ENCODE measurements around the gene PHACTR1.
"Not testable (repeated sequence)": the region's sequence is repeated elsewhere in the genome, so short reads cannot be mapped to it uniquely, and the experiment has no call there.

Gene PHACTR1

DNA sequence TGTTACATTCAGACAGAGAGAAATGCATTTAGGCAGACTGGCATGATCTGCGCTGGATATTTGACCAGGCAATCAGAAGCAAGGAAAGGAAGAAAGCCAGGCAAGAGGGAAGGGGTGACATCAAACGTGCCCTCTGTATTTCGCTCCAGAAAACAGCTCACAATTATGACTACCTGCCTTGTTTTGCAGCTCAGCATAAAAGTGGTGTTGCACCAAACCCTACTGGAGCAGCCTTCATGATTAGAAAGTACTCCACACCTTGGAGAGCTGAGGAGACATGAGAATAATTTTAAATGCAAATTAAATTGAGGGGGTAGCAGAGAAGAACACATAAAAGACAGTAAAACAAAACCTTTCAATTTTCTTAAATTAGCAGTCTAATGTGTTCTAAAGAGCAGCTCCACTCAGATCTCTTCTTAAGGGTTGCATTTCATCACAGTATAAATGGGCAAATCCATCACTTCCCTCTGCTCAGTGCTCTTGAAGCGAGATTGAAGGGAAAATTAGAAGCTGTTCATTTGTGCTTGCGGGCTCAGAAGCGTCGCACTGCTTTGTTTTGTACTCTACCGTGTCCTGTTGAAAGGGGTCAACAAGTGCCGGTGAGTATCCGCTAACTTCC lies at the start of gene PHACTR1:
PHACTR1 (plus strand) TSS at position 470 of the 619 bp plus-strand sequence.
- DNase-seq: no peak

DNA sequence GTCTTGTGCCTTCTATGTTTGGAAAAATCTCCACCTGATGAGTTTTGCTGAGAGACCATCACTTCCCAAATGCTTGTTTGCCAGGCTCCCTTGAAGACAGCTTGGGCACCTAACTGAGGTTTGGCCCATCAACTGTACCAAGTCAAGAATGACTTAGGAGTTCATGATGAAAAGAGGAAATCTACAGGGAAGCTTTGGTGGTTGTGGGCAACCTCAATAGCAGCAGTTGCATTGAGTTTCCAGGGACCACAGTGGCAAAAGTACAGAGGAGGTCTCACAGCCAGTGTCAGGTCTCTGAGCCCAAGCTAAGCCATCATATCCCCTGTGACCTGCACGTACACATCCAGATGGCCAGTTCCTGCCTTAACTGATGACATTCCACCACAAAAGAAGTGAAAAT lies 49.7 kb upstream of the PHACTR1 start:
- DNase-seq: no peak

DNA sequence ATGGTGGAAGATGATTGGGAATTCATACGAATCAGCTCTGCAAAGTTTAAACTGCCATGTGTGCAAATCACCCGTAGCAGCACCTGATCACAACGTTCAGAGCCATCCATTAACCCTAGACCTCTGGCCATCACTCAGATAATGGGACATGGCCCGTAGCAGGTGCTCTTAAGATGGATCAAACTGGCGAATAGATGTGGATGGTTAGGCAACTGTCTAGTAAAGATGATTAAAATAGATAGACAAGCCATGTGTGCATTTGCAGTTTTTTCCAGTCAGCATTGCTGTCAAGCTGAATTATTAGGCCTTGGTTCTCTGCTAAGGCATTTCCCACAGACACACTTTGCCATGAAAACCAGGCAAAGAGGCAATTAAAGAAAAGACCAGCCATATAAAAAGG lies 40.6 kb upstream of the PHACTR1 start:
- DNase-seq: no peak

DNA sequence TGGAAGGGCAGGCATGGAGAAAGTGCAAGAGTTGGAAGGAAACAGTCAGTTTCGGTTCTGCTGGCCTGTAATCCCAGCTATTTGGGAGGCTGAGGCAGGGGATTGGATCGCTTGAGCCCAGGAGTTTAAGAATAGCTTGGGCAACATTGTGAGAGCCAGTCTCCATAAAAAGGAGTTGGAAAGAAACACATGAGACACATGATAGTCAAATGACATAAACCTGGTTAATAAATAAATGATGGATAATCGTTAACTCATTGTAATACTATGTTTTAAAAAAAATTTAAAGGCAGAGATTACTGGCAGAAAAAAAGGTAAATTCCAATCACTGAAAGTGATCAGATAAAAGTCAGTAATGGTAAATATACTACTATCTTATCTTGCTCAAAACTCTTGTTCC lies 37.2 kb upstream of the PHACTR1 start:
- DNase-seq: no peak

DNA sequence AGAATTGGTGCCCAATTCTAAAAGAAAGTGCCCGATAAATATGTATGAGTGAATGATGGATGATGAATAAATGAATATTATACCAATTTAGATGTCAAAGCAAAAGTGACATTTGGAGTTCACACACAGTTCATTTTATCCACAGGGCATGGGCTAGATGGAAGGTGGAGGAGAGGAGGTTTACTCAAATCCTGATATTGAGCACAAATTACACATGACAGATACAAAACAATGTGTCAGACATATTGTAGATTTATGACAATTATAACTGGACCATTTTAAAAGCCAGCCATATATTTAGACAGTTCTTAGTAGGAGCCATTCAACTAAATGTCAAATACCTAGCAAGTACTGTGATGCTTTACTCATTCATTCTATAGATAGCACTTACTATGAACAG lies 23.4 kb upstream of the PHACTR1 start:
- no peak for DNase-seq

DNA sequence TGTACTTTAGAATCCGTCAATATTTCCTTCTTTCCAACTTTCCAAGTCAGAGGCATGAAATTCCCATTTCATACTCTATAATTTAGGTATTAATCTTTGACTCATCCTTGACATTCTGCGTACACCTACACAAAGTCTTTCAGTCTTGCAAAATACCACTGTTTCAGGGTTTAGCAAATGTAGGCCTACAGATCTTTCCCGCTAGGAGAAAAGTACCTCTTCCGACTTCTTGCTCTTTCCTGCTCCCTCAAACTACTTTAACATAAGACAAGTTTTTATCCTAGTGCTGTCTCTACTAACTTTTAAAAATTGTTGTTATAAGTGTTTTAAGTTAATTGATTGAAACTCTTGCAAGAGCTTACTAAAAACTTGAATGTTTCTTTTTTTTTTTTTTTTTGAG lies 18.3 kb upstream of the PHACTR1 start:
- DNase-seq: no peak

DNA sequence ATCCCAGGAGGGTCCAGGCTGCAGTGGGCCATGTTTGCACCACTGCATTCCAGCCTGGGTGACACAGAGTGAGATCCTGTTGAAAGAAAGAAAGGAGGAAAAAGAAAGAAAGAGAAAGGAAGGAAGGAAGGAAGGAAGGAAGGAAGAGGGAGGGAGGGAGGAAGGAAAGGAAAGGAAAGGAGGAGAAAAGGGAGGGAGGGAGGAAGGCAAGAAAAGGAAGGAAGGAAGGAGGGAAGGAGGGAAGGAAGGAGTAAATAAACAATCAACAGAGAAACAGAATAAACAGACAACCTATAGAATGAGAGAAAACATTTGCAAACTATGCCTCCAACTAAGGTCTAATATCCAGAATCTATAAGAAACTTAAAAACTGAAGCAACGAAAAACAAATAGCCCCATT lies 11.6 kb upstream of the PHACTR1 start:
- DNase-seq: no peak

DNA sequence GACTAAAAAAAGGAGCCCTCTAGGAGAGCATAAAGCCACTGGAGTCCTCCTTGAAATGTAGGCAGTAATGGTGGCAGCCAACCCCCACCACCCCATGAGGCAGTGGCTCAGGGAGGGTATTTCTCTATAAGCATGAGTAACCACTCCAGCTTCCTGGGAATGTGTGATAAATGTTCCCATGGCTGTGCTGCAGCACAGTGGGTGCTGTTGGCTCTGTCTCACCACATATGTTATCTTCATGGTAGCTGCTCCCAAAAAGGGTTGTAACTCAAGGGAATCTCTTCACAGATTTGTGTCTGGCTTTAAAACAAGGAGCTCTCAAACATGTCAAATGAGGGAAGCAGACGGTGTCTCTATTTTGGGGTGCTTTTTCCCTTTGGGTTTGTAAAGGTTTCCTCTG lies 7.5 kb upstream of the PHACTR1 start:
- no peak for DNase-seq

DNA sequence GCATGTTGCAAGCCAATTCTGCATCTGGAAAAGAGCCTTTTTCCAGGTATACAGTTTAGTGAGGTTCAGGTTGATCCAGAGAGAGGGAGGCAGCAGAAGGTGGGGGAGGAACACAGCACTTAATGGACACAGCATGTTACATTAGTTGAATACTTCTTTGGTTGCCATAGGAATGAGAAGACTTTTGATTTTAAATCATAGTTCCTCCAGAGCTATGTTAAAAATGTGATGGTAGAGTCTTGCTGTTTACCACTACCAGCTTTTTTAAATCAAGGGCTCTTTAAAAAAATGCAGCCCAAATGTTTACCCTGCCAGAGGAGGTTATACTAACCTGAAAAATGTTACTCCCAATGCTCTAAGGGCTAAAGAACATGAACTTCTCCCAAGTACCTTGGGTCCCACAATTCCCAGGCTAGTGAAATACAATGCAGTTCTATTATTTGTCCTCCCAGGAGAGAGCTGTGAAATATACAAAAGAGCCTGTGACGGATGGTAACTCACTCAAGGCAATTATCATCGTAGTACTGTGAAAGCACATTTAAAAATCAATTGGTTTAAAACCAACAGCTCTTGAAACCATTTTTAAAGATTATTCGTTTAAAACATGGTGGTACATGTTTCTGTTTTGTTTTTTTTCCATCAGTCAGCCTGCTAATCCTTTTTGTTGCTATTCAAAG lies 6.9 kb upstream of the PHACTR1 start:
- no peak for DNase-seq

DNA sequence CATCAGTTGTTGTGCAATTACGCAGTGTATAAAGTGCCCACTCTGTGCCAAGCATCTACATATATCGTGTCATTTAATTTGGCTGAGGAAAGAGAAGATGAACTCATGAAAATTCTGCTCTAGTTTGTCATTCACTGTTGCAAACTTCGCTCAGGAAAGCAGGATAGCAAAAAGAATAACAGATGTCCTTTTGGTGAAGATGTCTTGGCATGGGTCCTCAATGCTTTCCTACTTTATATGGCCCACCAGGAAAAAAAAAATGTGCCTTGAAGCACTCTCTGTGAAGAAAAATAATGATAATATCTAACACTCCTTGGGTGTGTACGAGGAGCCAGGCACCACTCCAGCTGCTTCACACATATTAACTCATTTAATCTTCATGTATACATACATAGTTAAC lies 5.6 kb upstream of the PHACTR1 start:
- no peak for DNase-seq

DNA sequence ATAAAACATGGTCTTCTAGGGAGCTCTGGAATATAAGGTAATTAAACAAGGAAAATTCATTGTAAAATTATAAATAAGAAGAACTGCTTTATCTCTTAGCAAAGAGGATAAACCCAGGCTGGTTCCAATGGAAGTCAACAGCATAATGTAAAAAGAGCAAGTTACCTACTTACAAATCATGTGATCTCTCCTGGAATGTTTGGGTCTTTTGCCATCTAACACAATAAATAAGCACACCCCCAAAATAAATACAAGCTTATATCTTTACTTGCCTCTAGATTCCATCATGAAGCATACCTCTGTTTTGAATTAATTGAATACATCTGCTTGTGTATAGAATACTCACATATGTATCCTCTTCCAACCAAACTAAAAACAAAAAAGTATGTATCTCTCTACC lies 2.5 kb upstream of the PHACTR1 start:
- DNase-seq: no peak

DNA sequence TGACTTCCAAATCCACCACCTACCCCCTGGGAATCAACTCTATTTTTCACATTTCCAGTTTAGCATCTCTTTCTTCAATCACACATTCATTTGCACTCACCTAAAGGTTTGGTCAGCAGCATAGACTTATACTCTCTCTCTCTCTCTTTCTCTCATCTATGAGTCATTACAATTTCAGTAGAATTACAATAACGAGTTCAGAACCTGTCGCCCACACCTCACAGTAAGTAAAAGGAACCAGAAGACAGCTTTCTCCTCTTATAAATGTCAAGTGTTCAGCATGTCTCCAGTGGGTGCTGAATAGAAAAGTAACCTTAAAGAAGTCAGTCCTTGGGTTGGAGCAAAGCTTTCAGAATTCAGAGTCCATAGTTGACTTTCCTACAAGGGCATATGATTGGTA lies 1.1 kb upstream of the PHACTR1 start:
- no peak for DNase-seq

DNA sequence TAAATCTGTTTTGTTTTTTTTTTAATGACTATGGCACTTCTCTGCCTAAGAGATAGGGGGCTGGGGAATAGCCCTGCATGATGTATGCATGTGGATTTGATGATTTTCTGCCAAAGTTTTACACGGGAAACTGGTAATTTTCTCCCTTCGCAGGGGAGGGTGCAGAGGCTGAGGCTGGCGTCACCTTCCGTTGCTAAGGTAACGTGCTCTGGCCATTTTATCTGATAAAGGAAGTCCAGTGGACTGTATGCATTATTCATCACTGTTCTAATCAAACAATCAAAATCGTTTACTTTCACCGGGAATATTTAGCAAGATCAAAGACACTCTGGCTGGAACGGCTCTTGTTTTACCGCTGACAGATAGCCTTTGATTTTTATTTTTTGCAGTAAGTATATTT lies 789 bp downstream of the PHACTR1 start:
- no peak for DNase-seq

DNA sequence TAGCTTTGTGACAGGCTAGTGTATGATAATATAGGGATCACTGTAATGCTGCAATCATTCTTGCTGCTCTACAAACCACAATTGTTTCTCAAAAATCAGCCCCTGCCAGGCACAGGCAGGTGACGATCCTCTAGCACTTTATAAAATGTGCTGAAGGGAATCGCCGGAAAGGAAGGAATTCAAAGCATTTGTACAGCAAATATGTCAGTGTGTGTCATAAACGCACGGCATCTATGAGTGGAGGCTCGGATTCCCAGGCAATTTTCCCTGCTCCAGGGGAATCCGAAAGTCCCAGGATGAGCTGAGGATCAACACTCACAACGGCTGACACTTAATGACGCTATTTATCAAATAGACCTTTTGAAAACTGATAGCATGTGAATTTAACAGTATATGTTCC lies 1.4 kb downstream of the PHACTR1 start:
- DNase-seq: no peak

DNA sequence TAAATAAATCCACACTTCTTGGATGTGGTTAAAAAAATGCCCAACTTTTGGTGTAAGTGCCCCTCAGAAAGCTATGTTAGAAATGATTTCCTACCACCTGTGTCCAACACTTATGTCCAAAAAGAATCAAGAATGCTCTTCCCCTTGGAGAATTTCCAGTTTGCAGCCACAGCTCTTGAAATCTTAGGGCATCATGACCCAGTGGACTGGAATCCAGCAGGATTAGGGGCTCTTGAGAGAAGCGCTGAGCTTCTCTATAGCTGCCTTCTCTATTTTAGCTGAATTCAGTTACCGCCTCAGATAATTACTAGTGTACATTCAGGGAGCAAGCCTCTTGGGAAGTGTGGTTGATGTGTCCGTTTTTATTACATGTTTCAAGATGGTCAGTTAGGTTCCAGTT lies 2.5 kb downstream of the PHACTR1 start:
- DNase-seq: no peak

DNA sequence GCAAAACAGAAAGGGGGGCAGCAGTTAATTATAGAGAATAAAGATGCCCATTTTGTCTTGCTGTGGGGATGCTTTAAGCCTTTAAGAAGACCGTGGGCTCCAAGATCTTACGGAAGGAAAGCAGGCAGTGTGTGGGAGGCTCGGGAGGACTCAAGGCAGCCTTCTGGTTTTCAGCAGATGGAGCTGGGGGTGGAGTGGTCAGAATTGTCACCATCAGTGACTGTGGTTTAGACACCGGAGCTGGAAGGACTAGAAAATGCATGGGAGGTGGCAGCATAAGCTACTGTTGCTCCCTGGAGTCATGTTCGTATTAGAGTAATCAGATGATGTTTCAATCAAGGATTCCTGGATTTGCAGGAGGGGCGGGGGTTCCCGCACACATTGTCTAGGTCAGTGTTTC lies 3.7 kb downstream of the PHACTR1 start:
- DNase-seq: no peak

DNA sequence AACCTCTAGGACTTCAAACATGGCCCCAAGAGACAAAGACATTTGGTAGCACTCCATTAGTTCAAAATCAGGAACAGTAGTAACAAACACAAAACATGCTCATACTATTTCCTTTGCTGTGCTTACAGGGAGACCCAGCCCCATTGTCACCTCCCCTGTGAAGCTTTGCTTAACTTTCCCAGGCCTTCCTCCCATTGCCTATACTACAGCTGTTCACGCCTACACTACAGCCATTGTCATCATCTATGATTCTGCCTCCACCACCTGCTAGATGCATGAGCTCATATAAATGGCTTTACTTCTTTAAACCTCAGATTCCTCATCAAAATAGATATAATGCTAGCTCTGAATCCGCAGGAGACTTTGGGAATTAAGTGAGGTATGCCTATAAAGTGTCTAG lies 8.7 kb downstream of the PHACTR1 start:
- DNase-seq: no peak

DNA sequence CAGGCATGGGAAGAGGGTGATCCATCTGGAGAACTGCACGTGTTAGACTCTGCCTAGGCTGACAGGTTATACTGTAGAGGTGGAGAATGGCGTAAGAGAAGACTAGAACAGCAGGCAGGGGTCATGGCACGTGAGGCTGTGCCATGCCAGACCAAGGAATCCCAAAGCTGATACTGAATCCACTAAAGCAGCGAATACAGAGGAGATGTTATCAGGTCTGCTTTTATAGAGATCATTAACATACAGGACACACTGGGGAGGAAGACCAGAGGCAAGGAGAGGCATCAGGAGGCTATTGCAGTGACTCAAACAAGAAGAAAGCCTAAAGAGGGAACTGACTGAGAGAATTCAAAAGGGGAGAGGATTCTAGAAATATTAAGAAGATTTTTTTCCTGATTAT lies 12.9 kb downstream of the PHACTR1 start:
- DNase-seq: no peak

DNA sequence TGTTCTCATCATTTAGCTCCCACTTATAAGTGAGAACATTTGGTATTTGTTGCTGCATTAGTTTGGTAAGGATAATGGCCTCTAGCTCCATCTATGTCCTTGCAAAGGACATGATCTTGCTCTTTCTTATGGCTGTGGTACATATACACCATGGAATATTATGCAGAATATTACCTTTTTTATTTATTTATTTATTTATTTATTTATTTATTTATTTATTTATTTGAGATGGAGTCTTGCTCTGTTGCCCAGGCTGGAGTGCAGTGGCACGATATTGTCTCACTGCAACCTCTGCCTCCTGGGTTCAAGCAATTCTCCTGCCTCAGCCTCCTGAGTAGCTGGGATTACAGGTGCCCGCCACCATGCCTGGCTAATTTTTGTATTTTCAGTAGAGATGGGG lies 14.2 kb downstream of the PHACTR1 start:
- DNase-seq: not testable (repeated sequence)

DNA sequence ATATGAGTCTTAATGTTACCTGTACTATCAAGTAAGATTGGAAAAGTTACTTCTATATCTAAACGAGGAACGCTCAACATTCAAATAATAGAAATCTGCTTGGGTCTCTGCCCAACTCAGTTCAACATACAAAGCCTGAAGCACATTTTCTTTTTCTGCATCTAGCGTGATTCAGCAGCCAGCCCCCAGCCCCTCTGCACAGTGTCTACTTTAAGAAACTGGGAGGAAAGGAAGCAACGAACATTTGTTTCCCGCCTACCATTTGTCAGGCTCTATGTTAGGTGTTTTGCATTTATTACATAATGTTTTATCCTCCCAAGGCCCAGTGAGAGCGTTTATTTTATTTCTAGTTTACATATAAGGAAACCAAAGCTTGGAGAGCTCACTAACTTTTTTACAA lies 17.3 kb downstream of the PHACTR1 start:
- DNase-seq: no peak

DNA sequence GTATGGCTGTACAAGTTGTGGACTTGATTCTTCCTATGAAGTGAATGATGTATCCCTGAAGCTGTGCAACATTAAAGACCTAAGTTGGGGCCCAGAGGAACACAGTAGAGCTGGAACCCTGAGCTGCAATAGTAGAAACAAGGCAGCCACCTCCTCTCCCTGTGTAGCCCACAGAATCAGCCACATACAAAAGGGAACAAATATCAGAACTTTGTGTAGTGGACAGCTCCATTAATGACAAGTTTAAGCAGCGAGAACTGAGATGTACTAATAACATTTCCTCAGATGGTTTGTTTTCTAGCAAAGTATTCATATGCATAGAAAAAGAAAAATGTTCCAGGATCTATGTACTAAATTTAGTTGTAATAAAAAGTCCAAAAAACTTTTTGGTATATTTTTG lies 19.2 kb downstream of the PHACTR1 start:
- DNase-seq: no peak

DNA sequence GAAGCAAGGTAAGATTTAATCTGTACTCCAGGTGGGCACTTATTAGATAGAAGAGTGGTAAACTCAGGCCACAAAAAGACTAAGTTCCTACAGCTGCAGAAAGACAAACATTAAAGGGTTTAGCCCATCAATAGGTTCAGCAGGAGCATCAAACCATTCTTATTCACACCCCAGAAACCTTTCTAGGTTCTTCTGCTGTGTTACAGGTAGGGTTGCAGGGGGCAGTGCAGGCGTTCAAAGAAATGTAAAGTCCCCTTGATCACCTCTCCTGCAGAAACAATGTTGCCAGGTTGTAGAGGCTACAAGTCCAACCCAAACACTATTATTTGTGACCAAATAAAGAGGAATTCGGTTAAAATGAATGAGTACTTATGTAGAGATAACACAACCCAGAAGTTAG lies 31.8 kb downstream of the PHACTR1 start:
- no peak for DNase-seq

DNA sequence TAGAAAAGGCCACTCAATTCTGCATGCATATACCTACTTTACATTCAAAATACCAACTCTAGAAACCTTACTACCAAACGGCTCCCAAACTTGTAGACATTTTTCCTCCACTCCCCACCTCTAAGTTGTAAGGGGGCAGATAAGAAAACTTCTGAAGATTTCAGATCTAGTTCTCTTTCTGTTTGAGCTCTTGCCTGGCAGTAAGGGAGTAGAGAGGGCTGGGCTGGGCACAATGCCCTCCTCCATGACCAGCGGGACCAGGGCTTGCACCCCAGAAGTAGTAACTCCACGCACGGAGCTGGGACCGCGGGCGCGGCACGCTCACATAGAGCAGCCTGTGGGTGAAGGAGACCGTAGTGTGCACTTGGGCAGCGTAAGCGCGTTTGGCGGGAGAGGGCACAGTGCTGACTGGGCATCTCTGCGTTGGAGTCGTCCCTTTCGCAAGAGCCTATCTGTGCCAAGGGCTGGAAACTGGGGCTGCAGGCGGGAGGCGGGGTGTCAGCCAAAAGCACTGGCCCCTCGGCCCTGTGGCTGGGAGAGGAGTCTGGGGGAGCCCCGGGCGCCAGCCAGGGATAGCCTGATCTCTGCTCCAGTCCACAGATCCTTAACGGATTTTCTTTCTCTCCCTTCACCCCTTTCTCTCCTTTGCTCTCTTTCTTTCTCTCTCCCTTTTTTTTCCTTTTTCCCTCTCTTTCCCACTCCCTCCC lies 32.4 kb downstream of the PHACTR1 start:
- DNase-seq: no peak

DNA sequence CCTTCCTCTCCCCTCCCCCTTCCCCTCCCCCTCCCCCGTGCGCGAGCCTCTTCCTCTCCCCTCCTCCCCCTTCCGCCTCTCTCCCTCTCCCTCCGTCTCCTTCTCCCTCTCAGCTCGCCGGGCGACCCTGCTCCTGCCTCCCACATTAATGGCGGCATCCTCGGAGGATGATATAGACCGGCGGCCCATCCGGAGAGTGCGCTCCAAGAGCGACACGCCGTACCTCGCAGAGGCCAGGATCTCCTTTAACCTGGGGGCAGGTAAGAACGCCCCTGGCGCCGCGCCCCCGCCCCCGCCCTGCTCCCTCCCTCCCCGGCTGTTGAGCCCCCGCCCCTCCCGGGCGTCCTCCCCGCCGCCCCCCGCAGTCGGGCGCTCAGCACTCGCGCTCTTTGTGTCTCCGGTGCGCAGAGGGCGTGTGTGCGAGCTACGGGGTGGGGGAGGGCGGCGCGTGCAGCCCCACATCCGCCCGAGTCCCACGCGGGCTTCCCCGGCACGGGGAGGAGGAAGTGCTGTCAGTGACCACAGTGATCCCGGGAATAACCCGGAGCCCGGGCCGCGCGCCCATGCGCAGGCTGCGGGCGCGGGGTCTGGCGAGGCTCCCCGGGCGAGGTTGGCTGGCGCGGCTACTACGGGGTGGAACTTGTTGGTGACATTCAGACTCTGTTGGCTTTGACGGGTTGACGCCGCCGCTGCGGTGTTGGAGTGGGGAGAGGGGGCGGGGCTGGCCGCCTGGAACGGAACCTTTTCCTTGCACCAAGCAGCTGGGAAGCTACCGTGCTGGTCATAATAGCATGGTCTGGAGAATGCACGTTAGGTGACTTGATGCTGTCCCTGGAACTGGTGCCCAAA lies 33.2 kb downstream of the PHACTR1 start:
- DNase-seq: no peak
